Gastrocnemius medialis (tissue), 4 donors: ENCODE measurements around the gene CST7.

Experiments used
- CTCF ChIP-seq, 5 experiments: fragments of 450-650 bp in 3 of 5; fragments of 200-600 bp in 2 of 5; sonication (generic) in 2 of 5; IDR thresholded peaks in 4 of 5; conservative IDR thresholded peaks in 1 of 5; 1 replicate in 4 of 5; 2 replicates in 1 of 5; pipeline ENCODE4 v1.5.1; 2016 to 2019; ENCODE audit warnings: antibody characterized with exemption in 5 of 5, mild to moderate bottlenecking in 3 of 5, moderate library complexity in 3 of 5
- POLR2A ChIP-seq, 2 donors: fragments of 450-650 bp; IDR thresholded peaks; one replicate each; pipeline ENCODE4 v1.6.1; 2017; ENCODE audit warnings: antibody characterized with exemption in 2 of 2, mild to moderate bottlenecking in 2 of 2, moderate library complexity in 2 of 2

- no peak for TF ChIP-seq CTCF (IDR thresholded peaks at IDR 0.05 in 4 of 5, conservative IDR thresholded peaks at IDR 0.05 in 1 of 5)
- no peak for TF ChIP-seq POLR2A (IDR thresholded peaks at IDR 0.05)
Observed at GRCh38 chr20:25003002-25003401, 53.9 kb downstream of the CST7 start.
